Nephron progenitor cell (in vitro differentiated cells): ENCODE data around the gene CZIB.

Experiments
- DNase-seq: peaks from one replicate; pipeline ENCODE4 v3.0.0; 2021
- H3K27ac Mint-ChIP-seq: 2 replicates; pipeline ENCODE4 v1.8.0; 2021; ENCODE audit warnings: mild to moderate bottlenecking, moderate library complexity, mixed read lengths
- H3K27me3 Mint-ChIP-seq: 2 replicates; pipeline ENCODE4 v1.8.0; 2021; ENCODE audit warnings: mild to moderate bottlenecking, low read depth, mixed read lengths; ENCODE audit not compliant: poor library complexity
- H3K36me3 Mint-ChIP-seq: 2 replicates; pipeline ENCODE4 v1.8.0; 2021; ENCODE audit warnings: low read depth, mixed read lengths
- H3K4me1 Mint-ChIP-seq: 2 replicates; pipeline ENCODE4 v1.8.0; 2021; ENCODE audit warnings: mixed read lengths
- H3K4me3 Mint-ChIP-seq: 2 replicates; pipeline ENCODE4 v1.8.0; 2021; ENCODE audit warnings: mild to moderate bottlenecking, moderate library complexity, mixed read lengths
- H3K9me3 Mint-ChIP-seq: 2 replicates; pipeline ENCODE4 v1.8.0; 2021; ENCODE audit warnings: mild to moderate bottlenecking, moderate library complexity, mixed read lengths
- CTCF ChIP-seq: fragments of 200-600 bp; sonication (generic); IDR thresholded peaks from 2 replicates; pipeline ENCODE4 v1.5.0; 2021; ENCODE audit warnings: antibody characterized with exemption

Gene CZIB

GRCh38 chr1:53174971-53175913 is 45.2 kb downstream of the CZIB start:
- Mint-ChIP-seq H3K9me3 (no peaks in the 10 kb centered on the region), H3K4me1 (peaks cover 17% of the 10 kb centered on the region), H3K36me3 (no peaks in the 10 kb centered on the region), H3K27me3 (peaks cover 21% of the 10 kb centered on the region), H3K4me3 (no peak overlapping the region), H3K27ac (no peak overlapping the region)
- TF ChIP-seq CTCF: no peak
- no peak for DNase-seq

- peaks cover 17% of the 10 kb centered on the region for H3K4me1 Mint-ChIP-seq
- DNase-seq: no peak
- H3K4me3 Mint-ChIP-seq: no peak overlapping the region
- H3K36me3 Mint-ChIP-seq: no peaks in the 10 kb centered on the region
- no peak for TF ChIP-seq CTCF
- H3K27me3 Mint-ChIP-seq: peaks cover 18% of the 10 kb centered on the region
- H3K9me3 Mint-ChIP-seq: no peaks in the 10 kb centered on the region
- peak overlapping the region; percentile 23 for H3K27ac Mint-ChIP-seq
Measured at GRCh38 chr1:53172426-53173128, 47.9 kb downstream of the CZIB start.

- no peaks in the 10 kb centered on the region for H3K4me1 Mint-ChIP-seq
Measured at GRCh38 chr1:53166912-53167311, 53.5 kb downstream of the CZIB start.

GRCh38 chr1:53166366-53166765 is 54.1 kb downstream of the CZIB start:
- H3K27ac Mint-ChIP-seq: no peak overlapping the region
- H3K4me1 Mint-ChIP-seq: no peaks in the 10 kb centered on the region
- H3K4me3 Mint-ChIP-seq: no peak overlapping the region
- no peak for DNase-seq
- H3K27me3 Mint-ChIP-seq: peaks cover 16% of the 10 kb centered on the region
- H3K36me3 Mint-ChIP-seq: no peaks in the 10 kb centered on the region
- no peak for TF ChIP-seq CTCF
- no peaks in the 10 kb centered on the region for H3K9me3 Mint-ChIP-seq

More at GRCh38 chr1:53166912-53167311, 53.5 kb downstream of the CZIB start:
- H3K27ac Mint-ChIP-seq: no peak overlapping the region
- no peaks in the 10 kb centered on the region for H3K9me3 Mint-ChIP-seq
- H3K36me3 Mint-ChIP-seq: no peaks in the 10 kb centered on the region
- DNase-seq: no peak
- H3K4me3 Mint-ChIP-seq: no peak overlapping the region
- no peak for TF ChIP-seq CTCF
- peaks cover 16% of the 10 kb centered on the region for H3K27me3 Mint-ChIP-seq

- Mint-ChIP-seq H3K9me3 (no peaks in the 10 kb centered on the region), H3K4me1 (no peaks in the 10 kb centered on the region), H3K27ac (no peak overlapping the region), H3K36me3 (no peaks in the 10 kb centered on the region), H3K27me3 (peaks cover 18% of the 10 kb centered on the region), H3K4me3 (no peak overlapping the region)
- no peak for TF ChIP-seq CTCF
- DNase-seq: no peak
Measured at GRCh38 chr1:53165408-53165961, 54.9 kb downstream of the CZIB start.
